ENCODE measurements around the gene NSD2.
"Not testable (repeated sequence)": the region's sequence is repeated elsewhere in the genome, so short reads cannot be mapped to it uniquely, and the experiment has no call there.

The NSD2 gene

GRCh38 chr4:1899149-1900086 is 28.2 kb downstream of the NSD2 start:
- DNase-seq (ENCODE audit: low spot score) = peak; percentile 44

GRCh38 chr4:1900087-1900433 is 28.9 kb downstream of the NSD2 start:
- DNase-seq (ENCODE audit: low spot score) = no peak

- no peak for DNase-seq (ENCODE audit: low spot score)
These were observed 29.4 kb downstream of the NSD2 start for GRCh38 chr4:1900624-1901023.

- no peak for DNase-seq (ENCODE audit: low spot score)
These were observed 29.9 kb downstream of the NSD2 start for GRCh38 chr4:1901127-1901526.

- no peak for DNase-seq (ENCODE audit: low spot score)
These were observed 31.1 kb downstream of the NSD2 start for GRCh38 chr4:1902243-1902642.

GRCh38 chr4:1903035-1903434 is 31.8 kb downstream of the NSD2 start:
- DNase-seq (ENCODE audit: low spot score) = no peak

GRCh38 chr4:1904042-1904441 is 32.8 kb downstream of the NSD2 start:
- no peak for DNase-seq (ENCODE audit: low spot score)

GRCh38 chr4:1907848-1908525 is 36.8 kb downstream of the NSD2 start:
- no peak for DNase-seq (ENCODE audit: low spot score)

GRCh38 chr4:1909696-1910095 is 38.5 kb downstream of the NSD2 start:
- DNase-seq (ENCODE audit: low spot score) = not testable (repeated sequence)

- peak; percentile 62 for DNase-seq (ENCODE audit: low spot score)
These were observed 39.5 kb downstream of the NSD2 start for GRCh38 chr4:1910643-1911042.

- not testable (repeated sequence) for DNase-seq (ENCODE audit: low spot score)
These were observed 40.1 kb downstream of the NSD2 start for GRCh38 chr4:1911316-1911715.

- DNase-seq (ENCODE audit: low spot score) = no peak
These were observed 51.6 kb downstream of the NSD2 start for GRCh38 chr4:1922821-1923220.

- DNase-seq (ENCODE audit: low spot score) = no peak
These were observed 56.5 kb downstream of the NSD2 start for GRCh38 chr4:1927675-1928074.

GRCh38 chr4:1928356-1929239 is 57.4 kb downstream of the NSD2 start:
- no peak for DNase-seq (ENCODE audit: low spot score)

- no peak for DNase-seq (ENCODE audit: low spot score)
These were observed 61.5 kb downstream of the NSD2 start for GRCh38 chr4:1932736-1933135.

GRCh38 chr4:1933700-1934099 is 62.5 kb downstream of the NSD2 start:
- no peak for DNase-seq (ENCODE audit: low spot score)

GRCh38 chr4:1937550-1937949 is 66.4 kb downstream of the NSD2 start:
- DNase-seq (ENCODE audit: low spot score) = no peak

GRCh38 chr4:1938027-1938426 is 66.8 kb downstream of the NSD2 start:
- DNase-seq (ENCODE audit: low spot score) = no peak

GRCh38 chr4:1939664-1940509 is 68.7 kb downstream of the NSD2 start:
- peak; percentile 66 for DNase-seq (ENCODE audit: low spot score)

GRCh38 chr4:1940566-1940965 is 69.4 kb downstream of the NSD2 start:
- DNase-seq (ENCODE audit: low spot score) = no peak

- DNase-seq (ENCODE audit: low spot score) = no peak
These were observed 72.7 kb downstream of the NSD2 start for GRCh38 chr4:1943928-1944327.
